Stimulated activated CD4-positive, alpha-beta T cell treated with anti-CD3 and anti-CD28 coated beads, TNF-alpha, amount 100 ng/mL, for 24 hours (primary cell): ENCODE measurements around the gene SHC4.
A peak's percentile ranks its signal among the peaks of the same experiment; 100 is the strongest.
"Not testable (repeated sequence)": the region's sequence is repeated elsewhere in the genome, so short reads cannot be mapped to it uniquely, and the experiment has no call there.

Experiments
- DNase-seq, 3 experiments: peaks; one replicate each; pipeline ENCODE4 v3.0.0-alpha.2; 2020; ENCODE audit warnings: low read depth in 3 of 3

The SHC4 gene

DNA sequence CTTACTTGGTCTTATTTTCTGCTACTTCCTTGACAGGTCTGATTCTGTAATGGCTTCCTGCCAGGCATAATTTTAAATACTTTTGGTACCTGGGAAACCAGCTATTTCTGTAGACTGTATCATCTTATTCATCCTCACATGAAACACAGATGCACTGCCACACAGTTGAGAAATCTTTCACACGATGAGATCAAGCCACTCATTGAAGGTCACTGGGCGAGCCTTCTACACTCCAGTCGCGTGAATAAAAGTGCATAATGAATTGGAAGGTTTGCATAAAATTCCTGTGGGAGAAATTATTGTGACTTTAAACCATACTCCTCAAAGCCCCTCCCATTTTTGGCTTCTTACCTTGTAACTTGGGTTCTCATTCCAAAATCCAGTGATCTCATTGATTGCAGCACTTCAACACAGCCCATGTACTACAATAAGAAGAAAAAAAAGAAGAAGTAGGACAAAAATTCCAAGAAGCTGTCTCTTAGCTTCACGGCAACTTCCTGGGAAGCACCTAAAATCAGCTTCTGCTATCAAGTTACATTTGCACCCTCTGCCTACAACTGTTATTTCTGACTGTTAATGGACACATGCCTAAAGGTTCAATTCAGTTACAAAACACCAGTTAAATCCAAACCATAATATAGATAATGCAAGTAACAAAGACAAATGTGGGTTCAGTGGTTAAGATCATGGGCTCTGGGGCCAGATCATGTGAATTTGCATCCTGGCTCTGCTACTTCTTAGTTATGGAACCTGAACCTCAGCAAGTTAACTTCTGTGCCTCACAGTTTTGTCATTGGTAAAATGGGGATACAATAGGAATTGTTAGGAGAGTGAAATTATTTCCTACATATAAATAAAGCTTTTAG lies 39.0 kb downstream of the SHC4 start:
- DNase-seq: no peak

DNA sequence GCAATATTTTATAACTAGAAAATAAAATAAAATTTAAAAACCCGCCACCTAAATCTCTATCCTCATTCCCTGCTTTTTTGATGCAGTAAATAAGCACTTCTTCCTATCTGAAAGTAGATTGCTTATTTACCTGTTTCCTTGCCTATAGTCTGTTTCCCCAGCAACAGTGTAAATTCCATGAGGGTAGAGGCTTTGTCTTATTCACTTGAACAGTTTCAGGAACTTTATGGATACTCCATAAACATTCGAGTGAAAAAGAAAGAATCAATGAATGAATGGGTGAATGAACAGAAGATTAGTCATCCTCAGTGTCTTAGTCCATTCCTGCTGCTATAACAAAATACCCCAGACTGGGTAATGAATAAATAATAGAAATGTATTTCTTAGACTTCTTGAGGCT lies 41.7 kb downstream of the SHC4 start:
- DNase-seq: no peak

DNA sequence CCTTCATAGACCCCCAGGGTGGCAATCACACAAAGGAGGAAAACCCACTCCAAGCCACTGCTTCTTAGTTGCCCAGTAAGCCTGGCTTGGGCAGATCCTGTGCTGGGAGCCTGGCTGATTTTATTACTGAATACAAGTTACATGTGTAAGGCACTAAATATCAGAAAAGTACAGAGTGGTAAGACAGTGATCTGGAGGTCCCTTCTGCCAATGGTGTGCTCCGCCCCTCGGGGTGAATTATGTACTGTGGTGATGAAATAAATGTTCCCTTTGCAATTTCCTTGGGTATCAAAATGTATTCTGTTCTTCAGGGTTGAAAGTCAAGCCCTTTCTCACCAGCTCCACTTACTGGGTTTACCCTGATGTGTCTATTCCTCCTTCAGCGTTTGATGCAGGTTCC lies 47.0 kb downstream of the SHC4 start:
- no peak for DNase-seq

DNA sequence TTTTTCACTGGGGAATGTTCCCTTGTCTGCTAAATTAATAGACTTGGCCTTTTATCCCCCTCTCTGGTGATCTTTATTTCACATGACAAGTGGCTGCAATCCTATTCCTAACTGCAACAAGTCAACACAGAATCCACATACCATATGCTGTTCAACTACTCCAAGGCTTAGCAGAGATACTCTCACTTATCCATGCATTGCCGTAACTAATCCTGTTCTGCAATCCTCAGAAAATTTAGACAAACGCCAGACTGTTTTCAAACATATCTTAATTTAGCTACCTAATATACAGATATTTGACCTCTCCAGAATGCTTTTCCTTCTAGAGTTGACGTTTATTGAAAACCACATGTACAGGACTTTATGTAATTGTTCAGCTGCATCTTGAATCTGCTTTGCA lies 47.9 kb downstream of the SHC4 start:
- DNase-seq: no peak

DNA sequence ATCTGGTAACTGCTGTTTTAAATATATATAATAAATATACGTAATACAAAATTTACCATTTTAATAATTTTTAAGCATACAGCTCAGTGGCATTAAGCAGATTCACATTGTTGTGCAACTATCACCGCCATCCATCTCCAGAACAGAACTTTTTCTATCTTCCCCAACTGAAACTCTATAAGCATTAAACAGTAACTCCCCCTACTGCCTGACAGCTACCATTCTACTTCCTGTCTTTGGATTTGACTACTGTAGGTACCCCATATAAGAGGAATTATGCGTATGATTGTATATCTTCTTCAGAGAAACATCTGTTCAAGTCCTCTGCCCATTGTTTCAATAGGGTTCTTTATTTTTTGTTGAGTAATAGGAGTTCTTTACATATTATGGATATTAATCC lies 49.0 kb downstream of the SHC4 start:
- no peak for DNase-seq

DNA sequence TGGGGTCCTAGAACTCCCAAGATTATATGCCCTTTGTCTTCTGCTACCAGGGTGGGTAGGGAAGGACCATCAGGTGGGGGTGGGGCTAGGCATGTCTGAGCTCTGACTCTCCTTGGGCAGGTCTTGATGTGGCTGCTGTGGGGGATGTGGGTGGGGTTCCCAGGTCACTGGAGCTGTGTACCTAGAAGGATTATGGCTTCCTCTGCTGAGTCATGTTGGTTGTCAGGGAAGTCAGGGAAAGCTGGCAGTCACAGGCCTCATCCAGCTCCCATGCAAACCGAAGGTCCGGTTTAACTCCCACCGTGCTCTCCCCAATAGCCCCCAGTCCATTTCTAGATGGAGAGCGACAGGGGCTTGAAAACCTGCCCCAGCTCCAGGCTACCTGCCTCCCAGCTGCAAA lies 50.6 kb downstream of the SHC4 start:
- DNase-seq: no peak

DNA sequence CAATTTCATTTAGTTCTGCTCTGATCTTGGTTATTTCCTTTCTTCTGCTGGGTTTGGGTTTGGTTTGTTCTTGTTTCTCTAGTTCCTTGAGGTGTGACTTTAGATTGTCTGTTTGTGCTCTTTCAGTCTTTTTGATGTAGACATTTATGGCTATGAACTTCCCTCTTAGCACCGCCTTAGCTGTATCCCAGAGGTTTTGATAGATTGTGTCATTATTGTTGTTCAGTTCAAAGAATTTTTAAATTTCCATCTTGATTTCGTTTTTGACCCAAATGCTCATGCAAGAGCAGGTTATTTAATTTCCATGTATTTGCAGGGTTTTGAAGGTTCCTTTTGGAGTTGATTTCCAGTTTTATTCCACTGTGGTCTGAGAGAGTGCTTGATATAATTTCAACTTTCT lies 53.2 kb downstream of the SHC4 start:
- DNase-seq: not testable (repeated sequence)

DNA sequence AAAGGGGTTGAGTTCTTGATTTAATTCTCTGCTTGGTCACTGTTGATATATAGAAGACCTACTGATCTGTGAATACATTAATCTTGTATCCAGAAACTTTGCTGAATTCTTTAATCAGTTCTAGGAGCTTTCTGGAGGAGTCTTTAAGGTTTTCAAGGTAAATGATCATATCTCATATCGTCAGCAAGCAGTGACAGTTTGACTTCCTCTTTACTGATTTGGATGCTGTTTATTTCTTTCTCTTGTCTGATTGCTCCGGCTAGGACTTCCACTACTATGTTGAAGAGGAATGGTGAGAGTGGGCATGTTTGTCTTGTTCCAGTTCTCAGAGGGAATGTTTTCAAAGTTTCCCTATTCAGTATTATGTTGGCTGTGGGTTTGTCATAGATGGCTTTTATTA lies 54.4 kb downstream of the SHC4 start:
- not testable (repeated sequence) for DNase-seq

DNA sequence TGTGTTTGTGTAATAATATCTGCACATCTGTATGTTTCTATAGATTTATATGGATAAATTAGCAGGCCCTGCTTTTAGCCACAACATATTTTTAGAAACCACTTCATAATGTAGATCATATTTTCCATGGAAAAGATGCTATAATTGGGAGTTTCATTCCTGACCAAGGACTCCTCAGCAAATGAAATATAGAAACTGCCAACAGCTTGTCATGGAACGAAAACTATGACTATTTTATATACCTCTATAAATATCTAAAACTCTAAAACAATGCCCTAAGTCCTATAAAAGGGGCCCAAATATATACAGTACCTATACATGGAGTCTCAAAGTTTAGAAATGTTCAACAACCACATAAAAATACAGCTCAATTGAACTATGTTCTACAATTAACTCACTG lies 57.9 kb downstream of the SHC4 start:
- DNase-seq: no peak

DNA sequence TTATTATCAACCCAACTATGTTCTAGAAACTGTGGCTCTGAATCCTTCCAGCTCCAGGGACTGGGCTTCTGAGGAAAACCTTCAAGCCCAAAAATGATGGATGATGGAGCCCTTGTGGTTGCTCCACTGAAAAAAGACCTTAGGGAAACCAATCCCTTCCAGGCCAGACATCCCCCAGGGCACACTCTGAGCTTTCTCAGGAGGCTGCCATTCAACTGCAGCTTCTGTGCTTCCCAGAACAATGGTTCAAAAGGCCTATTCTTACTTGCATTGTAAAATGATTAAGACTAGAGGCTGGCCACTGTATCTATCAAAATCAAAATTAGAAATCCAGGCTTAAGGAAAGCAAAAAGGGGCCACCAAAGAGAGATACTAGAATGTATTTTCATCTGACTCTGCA lies 58.5 kb downstream of the SHC4 start:
- DNase-seq: no peak

DNA sequence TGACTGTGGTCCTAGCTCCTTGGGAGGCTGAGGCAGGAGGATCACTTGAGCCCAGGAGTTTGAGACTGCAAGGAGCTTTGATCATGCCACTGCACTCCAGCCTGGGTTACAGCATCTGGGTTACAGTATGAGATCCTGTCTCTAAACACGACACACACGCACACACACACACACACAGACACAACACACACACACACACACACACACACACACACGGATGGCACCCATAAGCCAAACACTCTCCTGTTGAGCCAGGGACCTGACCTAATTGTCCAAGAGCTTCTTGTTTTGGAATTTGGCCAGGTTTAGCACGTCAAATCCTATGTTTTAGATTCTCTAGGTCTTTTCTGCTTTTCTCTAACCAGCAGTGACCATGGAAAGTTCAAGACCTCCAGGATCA lies 59.0 kb downstream of the SHC4 start:
- DNase-seq: no peak

DNA sequence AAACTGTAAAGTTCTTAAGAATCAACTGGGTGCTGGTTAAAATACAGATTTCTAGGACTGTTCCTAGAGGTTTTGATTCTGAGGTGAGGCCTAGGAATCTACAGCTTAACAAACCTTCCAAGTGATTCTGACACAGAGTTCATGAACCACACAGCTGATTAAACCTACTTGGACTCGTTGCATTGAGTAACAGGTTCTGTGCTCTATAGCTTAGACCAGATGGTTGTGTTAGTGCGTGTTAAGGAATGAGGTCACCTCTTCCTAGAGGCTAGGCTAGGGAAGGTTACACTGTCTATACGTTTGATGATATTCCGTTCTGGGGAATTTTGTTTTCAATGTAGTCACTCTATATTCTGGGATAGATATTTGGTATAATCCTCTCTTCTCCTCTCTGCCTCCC lies 63.9 kb downstream of the SHC4 start:
- DNase-seq: no peak

DNA sequence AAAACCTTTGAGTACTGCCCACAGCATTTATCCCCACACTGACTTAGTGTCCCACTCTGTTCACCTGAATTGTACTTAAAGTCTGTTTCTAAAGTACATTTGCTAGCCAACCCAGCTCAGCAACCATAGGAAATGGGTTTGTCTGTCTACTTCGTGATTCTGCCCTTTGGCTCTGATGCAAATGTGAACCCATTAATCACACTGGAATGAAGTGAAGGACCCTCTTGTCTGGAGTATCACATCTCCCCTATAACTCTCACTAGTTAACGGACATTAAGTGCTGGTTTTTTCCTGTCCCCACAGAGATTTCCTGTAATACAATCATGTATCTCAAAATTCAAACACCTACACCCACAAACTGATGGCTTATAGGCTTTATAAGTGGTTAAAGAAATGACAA lies 65.3 kb downstream of the SHC4 start:
- DNase-seq: no peak

DNA sequence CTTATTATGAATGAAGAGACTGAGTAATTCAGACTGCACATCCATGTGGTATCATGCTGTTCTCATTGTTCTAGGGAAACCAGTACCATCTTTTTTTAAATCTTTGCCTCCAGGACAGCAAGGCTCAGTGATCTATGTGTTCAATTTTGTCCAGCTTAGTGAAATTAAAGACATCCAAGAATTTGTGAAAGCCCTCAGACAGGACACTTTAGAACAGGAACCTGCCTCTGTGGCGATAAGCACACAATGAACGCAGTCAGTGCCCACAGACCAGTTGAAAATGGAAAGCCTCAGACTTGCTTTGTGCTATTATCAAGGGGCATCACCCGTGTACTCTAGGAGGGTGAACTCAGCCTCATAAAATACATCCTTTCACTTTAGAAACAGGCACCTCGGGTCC lies 65.7 kb downstream of the SHC4 start:
- DNase-seq: no peak

DNA sequence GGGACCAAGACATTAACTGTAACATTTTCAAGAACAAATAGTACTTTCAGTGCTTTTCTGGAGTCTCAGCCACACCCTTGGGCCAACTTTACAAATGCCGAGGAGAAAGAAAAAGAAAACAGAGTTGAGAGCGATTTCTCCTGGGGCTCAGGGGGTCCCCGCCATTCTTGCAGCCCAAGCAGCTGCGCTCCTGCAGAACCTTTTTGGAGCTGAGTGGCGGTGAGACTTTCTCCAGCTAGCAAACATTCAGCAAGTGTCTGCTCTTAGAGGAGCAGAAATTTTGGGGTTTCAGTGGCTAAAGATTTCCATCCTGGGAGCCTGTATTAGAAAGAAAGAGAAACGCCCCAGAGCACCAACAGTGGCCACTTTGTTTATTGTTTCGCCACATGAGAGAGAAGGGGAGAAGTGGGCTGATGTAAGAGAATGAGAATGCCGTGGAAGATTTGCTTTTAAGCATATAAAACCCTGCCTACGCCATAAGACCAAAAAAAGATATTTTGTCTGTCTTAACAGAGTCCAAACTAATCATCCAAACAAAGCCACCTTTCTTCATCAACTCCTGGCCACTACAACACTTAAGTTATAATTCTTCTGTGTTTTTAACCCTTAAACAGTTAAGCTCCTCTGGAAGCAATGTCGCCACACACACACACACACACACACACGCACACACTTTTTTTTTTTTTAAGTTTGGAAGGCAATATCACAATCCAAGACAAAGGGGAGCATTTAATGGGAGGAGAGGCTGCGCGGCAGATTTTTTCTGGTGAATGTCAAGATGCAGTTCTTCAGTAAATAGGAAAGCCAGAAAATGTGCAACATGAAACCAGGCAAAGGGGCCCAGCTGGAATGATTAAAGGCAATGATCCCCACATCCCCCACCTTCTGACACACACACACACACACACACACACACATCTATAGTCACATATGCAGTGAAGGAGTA lies 66.6 kb downstream of the SHC4 start:
- DNase-seq: no peak

DNA sequence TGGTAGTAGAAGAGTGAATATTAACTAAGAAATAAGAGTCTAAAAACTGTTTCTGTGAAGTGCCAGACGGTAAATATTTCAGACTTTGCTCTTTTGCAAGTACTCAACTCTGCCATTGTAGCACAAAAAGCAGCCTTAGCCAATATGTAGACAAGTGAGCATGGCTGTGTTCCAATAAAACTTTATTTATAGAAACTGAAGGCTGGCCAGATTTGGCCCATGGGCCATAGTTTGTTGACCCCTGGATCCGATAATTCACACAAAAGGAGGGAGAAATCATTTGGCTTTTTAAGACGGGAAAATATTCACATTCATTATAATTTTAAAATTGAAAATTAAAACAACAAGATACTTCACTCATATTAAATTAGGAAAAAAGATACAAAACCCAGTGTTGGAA lies 70.4 kb downstream of the SHC4 start:
- no peak for DNase-seq

DNA sequence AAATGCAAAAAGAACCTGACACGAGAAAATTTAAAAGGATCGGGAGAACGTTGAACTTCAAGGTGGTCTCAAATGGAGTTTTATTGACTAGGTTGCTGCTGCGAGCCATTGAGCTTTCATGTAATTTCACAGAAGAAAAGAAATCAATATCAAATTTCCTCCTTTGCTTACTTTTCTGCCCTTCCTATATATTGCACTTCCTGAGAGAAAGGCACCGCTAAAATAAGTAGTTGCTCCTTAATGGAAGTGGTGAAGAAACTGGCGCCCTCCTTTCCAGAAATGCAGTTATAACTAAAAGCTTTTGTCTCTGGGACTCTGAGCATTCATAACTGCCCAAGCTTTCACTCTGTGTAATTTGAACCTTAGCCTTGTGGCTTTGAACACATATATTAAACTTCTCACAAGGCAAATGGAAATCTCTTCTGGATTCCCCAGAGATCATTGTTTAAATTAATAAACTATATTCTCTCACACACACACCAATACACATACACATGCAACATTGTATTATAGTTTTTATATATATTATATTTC lies 72.4 kb downstream of the SHC4 start:
- DNase-seq: no peak

DNA sequence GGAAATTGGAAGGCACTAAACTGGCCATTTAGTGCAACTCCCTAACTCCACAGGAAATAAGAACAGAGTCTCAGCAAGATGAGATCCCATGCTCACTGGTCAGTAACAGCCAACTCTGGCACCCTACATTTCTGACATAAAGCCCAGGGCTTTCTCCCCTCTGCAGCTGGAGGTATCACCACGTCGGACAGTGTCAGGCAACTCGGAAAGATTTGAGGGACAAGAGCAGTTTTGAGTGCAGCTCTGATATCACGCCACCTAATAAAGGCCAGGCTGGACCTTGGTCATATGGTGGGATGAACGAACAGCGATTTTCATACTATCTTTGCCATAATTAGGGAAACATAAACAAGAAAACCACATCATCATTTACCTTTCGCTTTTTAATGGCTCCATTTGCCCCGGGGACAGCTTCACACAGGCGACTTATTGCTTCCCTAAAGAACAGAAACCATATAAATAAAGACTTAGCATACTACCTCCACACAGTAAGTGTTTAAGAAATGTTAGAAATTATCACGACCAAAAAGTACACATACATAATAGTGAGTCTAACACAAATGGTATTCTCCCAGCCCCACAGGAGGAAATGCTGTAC lies 73.2 kb downstream of the SHC4 start:
- no peak for DNase-seq

DNA sequence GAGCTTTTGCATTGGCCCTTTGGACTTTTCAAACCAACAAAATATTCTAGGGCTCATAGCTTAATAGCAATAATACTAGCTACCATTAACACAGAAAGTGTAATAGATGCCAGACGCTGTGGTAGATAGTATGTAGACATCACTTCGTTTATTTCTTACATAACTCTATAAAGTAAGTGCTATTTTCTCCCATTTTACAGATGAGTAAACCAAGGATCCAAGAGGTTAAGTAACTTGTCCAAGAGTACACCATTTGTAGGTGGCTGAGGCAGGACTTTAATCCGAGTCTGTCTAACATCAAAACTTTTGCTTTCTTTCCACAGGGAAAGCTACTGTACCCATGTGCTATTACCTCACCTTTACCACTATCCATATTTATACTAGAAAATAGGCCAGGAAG lies 73.8 kb downstream of the SHC4 start:
- no peak for DNase-seq

DNA sequence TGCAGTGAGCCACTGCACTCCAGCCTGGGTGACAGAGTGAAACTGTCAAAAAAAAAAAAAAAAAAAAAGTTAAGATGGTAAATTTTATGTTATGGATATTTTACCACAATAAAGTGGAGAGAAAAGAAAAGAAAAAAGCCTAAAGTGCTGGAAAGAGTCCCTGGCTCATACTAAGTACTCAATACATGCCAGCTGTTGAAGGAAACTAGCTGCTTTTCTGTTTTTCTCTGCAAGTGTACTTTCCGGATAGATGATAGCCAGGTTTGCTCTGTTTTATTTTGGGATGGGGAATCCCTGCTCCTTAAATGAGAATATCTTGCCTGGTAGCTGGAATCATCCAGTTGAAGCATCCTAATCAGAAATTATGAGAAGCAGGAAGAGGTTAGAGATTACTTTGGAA lies 74.9 kb downstream of the SHC4 start:
- DNase-seq: no peak

DNA sequence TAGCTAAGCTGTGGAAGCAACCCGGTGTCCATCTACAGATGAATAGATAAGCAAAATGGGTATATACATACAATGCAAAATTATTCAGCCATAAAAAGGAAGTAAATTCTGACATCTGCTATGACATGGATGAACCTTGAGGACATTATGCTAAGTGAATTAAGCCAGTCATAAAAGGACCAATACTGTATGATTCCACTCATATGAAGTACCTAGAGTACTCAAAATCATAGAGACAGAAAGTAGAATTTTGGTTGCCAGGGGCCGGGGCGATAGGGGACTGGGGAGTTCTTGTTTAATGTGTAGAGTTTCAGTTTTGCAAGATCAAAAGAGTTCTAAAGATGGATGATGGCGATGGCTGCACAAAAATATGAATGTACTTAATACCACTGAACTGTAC lies 75.5 kb downstream of the SHC4 start:
- peak in 1 of 3 experiments; percentile 20 for DNase-seq

DNA sequence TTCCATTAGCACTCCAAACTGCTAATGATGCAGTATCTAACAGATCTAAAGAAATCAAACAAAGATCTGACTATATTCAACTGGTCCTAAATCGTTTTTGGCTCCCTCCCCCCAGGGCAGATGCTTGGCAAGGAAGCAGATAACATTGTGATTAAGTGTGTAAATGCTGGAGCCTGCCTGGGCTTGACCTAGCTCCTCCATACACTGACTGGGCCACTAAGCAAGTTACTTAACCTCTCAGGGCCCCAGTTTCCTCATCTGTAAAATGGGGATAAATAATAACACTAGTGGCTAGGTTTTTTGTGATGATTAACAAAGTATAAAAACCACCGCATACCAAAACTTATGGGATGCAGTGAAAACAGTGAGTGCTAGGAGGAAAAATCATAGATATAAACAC lies 76.6 kb downstream of the SHC4 start:
- DNase-seq: no peak
